K562 (cell line): ENCODE results near the gene RGL4. TPM values are rescaled to one million over a fixed set of nuclear protein-coding genes. Genes with fewer than 3 reads are reported as not detected.

Experiments used
- ATAC-seq: fragments of 200-7000 bp; cut with Tn5 transposase; 3 replicates; pipeline ENCODE4 v1.9.1; 2020; ENCODE audit warnings: moderate library complexity
- BruUV-seq: library from RNA; stranded (reverse); fragments of 400-500 nt; replicated peaks from 2 replicates; lab custom pipeline; 2021; lab: Mats Ljungman, UMichigan
- CTCF ChIA-PET: fragments of 300-600 bp; formaldehyde crosslinking; extraction: SDS; loops from one replicate; lab custom pipeline; 2021; ENCODE audit warnings: low intra/inter-chr PET ratio; lab: Yijun Ruan, JAX
- POLR2A ChIA-PET: fragments of 300-600, 350-650 bp; sonication (Branson Sonifier 250); formaldehyde crosslinking; extraction: SDS; loops from one replicate; lab custom pipeline; 2021; ENCODE audit warnings: antibody characterized with exemption, inconsistent platforms; lab: Yijun Ruan, JAX
- DNase-seq, 4 experiments: peaks; one replicate each; pipeline versions ENCODE4 v3.0.0 to v3.0.0-alpha.2; 2011 to 2018; ENCODE audit warnings: low spot score in 3 of 4, mixed read lengths in 3 of 4; ENCODE audit errors: extremely low read depth in 1 of 4
- FAIRE-seq: peaks from 2 replicates; lab custom pipeline; 2011; peaks lifted over from hg19 to GRCh38; lab: Jason Lieb, UNC
- H2AFZ ChIP-seq: 2 replicates; pipeline ENCODE4 v1.6.0; 2011; ENCODE audit warnings: low read depth, low read length, control low read depth, inconsistent platforms
- H3K27ac ChIP-seq: fragments of 200-600 bp; 3 replicates; pipeline ENCODE4 v1.8.0; 2011; ENCODE audit warnings: low read depth, mild to moderate bottlenecking, control low read depth, inconsistent platforms, low read length, moderate library complexity, mixed read lengths; ENCODE audit errors: extremely low read depth
- H3K27me3 ChIP-seq, 2 experiments: fragments of 300-600 bp in 1 of 2; 2 replicates in 1 of 2; 3 replicates in 1 of 2; pipeline versions ENCODE4 v1.6.0 to v1.8.0; 2011; ENCODE audit warnings: inconsistent platforms in 2 of 2, low read length in 2 of 2, mild to moderate bottlenecking in 1 of 2, mixed read lengths in 1 of 2, moderate library complexity in 1 of 2; ENCODE audit not compliant: control insufficient read depth in 2 of 2, insufficient read depth in 2 of 2
- H3K36me3 ChIP-seq: fragments of 300-600 bp; 3 replicates; pipeline ENCODE4 v1.8.0; 2011; ENCODE audit warnings: mild to moderate bottlenecking, low read length, inconsistent platforms; ENCODE audit not compliant: control insufficient read depth, insufficient read depth
- H3K4me1 ChIP-seq, 2 experiments: fragments of 200-600 bp in 1 of 2; replicated peaks in 1 of 2; 2 replicates in 1 of 2; 3 replicates in 1 of 2; pipeline versions ENCODE4 v1.5.1 to v1.8.0; 2011; ENCODE audit warnings: inconsistent platforms in 2 of 2, low read length in 2 of 2, mild to moderate bottlenecking in 1 of 2, mixed read lengths in 1 of 2, moderate library complexity in 1 of 2; ENCODE audit not compliant: control insufficient read depth in 2 of 2, insufficient read depth in 2 of 2
- H3K4me2 ChIP-seq: 2 replicates; pipeline ENCODE4 v1.6.1; 2011; ENCODE audit warnings: low read length, control low read depth, inconsistent platforms, mixed read lengths; ENCODE audit not compliant: insufficient read depth
- H3K4me3 ChIP-seq: fragments of 200-600 bp; sonication (generic), shearing (Covaris generic); 2 replicates; pipeline ENCODE4 v1.5.1; 2016; ENCODE audit warnings: control low read depth, inconsistent platforms
- H3K79me2 ChIP-seq: fragments of 200-600 bp; 3 replicates; pipeline ENCODE4 v1.8.0; 2011; ENCODE audit warnings: low read length, inconsistent platforms; ENCODE audit not compliant: control insufficient read depth, insufficient read depth
- H3K9ac ChIP-seq, 2 experiments: 2 replicates each; pipeline versions ENCODE4 v1.6.0 to v1.6.1; 2011; ENCODE audit warnings: low read depth in 2 of 2, low read length in 2 of 2, control low read depth in 1 of 2, inconsistent platforms in 1 of 2, mild to moderate bottlenecking in 1 of 2, mixed read lengths in 1 of 2; ENCODE audit not compliant: insufficient read depth in 1 of 2
- H3K9me1 ChIP-seq: one replicate; pipeline ENCODE4 v1.6.0; 2011; ENCODE audit warnings: inconsistent platforms, mild to moderate bottlenecking, low read length, moderate library complexity; ENCODE audit not compliant: control insufficient read depth, insufficient read depth
- H3K9me3 ChIP-seq: replicated peaks from 2 replicates; pipeline ENCODE4 v1.5.1; 2011; ENCODE audit warnings: low read depth, low read length, inconsistent platforms; ENCODE audit not compliant: control insufficient read depth, insufficient read depth
- H4K20me1 ChIP-seq: replicated peaks from 2 replicates; pipeline ENCODE4 v1.6.1; 2011; ENCODE audit warnings: low read length, inconsistent platforms, mixed read lengths; ENCODE audit not compliant: control insufficient read depth, insufficient read depth
- HNRNPL ChIP-seq: fragments of 200-400 bp; formaldehyde crosslinking; IDR thresholded peaks from 2 replicates; pipeline ENCODE4 v1.6.1; 2017; ENCODE audit warnings: low read depth, mild to moderate bottlenecking, low read length
- RBM39 ChIP-seq: fragments of 200-400 bp; formaldehyde crosslinking; optimal IDR thresholded peaks from 2 replicates; pipeline ENCODE3; 2018; ENCODE audit warnings: low read depth, low read length
- ZNF778 ChIP-seq: fragments of 450-650 bp; formaldehyde crosslinking; IDR thresholded peaks from 2 replicates; pipeline ENCODE4 v1.4.0; 2020; ENCODE audit warnings: mild to moderate bottlenecking, moderate library complexity
- WGBS: fragments of 100-300 bp; shearing (Covaris generic); methylation state at CpG from one replicate; pipeline ENCODE4 v1.1.6; 2016; ENCODE audit warnings: low coverage, mixed read lengths; ENCODE audit not compliant: insufficient coverage; ENCODE audit errors: missing lambda C conversion rate; 5-methylcytosine and 5-hydroxymethylcytosine counted together
- in situ Hi-C: fragments of 300-500 bp; cut with MboI; formaldehyde crosslinking; loops from 4 replicates; pipeline ENCODE4 v1.15.0; 2018; ENCODE audit warnings: inconsistent platforms, mixed read lengths
- intact Hi-C: fragments of 100-400 bp; cut with micrococcal nuclease; formaldehyde crosslinking; loops from 2 replicates; pipeline ENCODE4 v1.14.2; 2022
- polyA plus RNA-seq, 8 experiments: library from polyadenylated mRNA; depleted of rRNA in 4 of 8; stranded (reverse) in 5 of 8; unstranded in 3 of 8; fragments of >200 nt; fragmentation: Nextera tagmentation in 2 of 8; fragmentation: Illumina TruSeq in 1 of 8; extraction: Ambion mirVana in 2 of 8; extraction: Trizol in 1 of 8; gene quantifications; 2 replicates each; pipeline versions ENCODE4 v1.2.1 to v1.2.3, GENCODE V29; 2011 to 2014; ENCODE audit warnings: inconsistent platforms in 1 of 8, missing spikeins in 1 of 8
- total RNA-seq, 7 experiments: library from RNA; depleted of rRNA in 6 of 7; stranded (reverse); fragments of >200 nt in 6 of 7; fragmentation: Illumina TruSeq in 2 of 7; extraction: Trizol in 2 of 7; gene quantifications; 2 replicates each; pipeline versions ENCODE4 v1.2.1 to v1.2.3, GENCODE V29; 2011 to 2021; ENCODE audit warnings: low replicate concordance in 1 of 7
- TF ChIP-seq, protein P1 (sequence below): sonication (generic); formaldehyde crosslinking; IDR thresholded peaks from 2 replicates; pipeline ENCODE4 v1.5.0; 2020; ENCODE audit warnings: missing genetic modification reagents
- TF ChIP-seq, protein P2 (sequence below): sonication (generic); formaldehyde crosslinking; IDR thresholded peaks from 2 replicates; pipeline ENCODE4 v1.8.0; 2022; ENCODE audit warnings: mild to moderate bottlenecking, missing genetic modification reagents, borderline replicate concordance

Gene RGL4
- total and polyA plus RNA-seq, 9 of the 15 experiments (the other 6 are each of a cell fraction or from before 2014, with no cell fraction given): not detected

DNA sequence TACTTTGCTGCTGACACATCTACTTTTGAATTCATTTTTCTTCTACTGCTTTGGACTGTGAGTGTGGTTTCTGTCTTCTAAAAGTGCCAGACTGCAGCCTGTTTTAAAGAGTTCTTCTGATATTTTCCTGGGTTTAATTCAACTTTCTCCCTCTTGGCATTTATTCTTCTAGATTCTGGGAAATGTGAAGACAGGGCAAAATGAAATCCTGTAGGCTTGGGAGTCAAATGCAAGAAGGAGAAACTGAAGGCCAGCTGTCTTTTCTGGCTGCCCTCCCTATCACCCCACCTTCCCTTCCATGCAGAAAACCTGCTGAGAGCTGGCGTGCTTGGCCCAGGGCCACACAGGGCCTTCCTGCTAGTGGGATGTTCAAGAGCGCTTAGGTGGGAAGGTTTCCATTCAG, 52.5 kb downstream of the RGL4 start:
- POLR2A ChIA-PET: interaction anchor here (0.6 to 1.2 kb wide), 4 partner anchors 8 to 42 kb away, joined by 3 to 4 read pairs (median 4); partner anchors contain the start of gene ZNF70
- Histone ChIP-seq H4K20me1 (no peaks in the 10 kb centered on the region), H3K27me3 (no peaks in the 10 kb centered on the region), H3K79me2 (no peaks in the 10 kb centered on the region), H3K9ac (no peak overlapping the region), H3K4me2 (no peak overlapping the region), H3K4me1 (peaks cover 0 to 3% of the 10 kb centered on the region in 2 experiments; a peak in 1 of 5 replicates), H3K27ac (no peak overlapping the region)
- FAIRE-seq: no peak
- no peak for DNase-seq
- no peak for TF ChIP-seq HNRNPL
- no peak for TF ChIP-seq RBM39
- TF ChIP-seq, protein P1, sequence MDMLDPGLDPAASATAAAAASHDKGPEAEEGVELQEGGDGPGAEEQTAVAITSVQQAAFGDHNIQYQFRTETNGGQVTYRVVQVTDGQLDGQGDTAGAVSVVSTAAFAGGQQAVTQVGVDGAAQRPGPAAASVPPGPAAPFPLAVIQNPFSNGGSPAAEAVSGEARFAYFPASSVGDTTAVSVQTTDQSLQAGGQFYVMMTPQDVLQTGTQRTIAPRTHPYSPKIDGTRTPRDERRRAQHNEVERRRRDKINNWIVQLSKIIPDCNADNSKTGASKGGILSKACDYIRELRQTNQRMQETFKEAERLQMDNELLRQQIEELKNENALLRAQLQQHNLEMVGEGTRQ (CRISPR knock-in tag): no peak
- no peak for TF ChIP-seq ZNF778
- TF ChIP-seq, protein P2, sequence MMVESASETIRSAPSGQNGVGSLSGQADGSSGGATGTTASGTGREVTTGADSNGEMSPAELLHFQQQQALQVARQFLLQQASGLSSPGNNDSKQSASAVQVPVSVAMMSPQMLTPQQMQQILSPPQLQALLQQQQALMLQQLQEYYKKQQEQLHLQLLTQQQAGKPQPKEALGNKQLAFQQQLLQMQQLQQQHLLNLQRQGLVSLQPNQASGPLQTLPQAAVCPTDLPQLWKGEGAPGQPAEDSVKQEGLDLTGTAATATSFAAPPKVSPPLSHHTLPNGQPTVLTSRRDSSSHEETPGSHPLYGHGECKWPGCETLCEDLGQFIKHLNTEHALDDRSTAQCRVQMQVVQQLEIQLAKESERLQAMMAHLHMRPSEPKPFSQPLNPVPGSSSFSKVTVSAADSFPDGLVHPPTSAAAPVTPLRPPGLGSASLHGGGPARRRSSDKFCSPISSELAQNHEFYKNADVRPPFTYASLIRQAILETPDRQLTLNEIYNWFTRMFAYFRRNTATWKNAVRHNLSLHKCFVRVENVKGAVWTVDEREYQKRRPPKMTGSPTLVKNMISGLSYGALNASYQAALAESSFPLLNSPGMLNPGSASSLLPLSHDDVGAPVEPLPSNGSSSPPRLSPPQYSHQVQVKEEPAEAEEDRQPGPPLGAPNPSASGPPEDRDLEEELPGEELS (CRISPR knock-in tag): no peak
- TF ChIP-seq, all 486 proteins: peak for 0
- no peaks in the 10 kb centered on the region for H3K9me3 ChIP-seq
- no peaks in the 10 kb centered on the region for H3K9me1 ChIP-seq
- H2AFZ ChIP-seq: no peak overlapping the region
- 67% methylated on average over 1 of the region's 2 CpGs for WGBS
- H3K36me3 ChIP-seq: peaks cover 26% of the 10 kb centered on the region; the same call in 2 of the 3 replicates
- ATAC-seq: no peak
- no TSS peak for BruUV-seq
- no peak overlapping the region for H3K4me3 ChIP-seq
- CTCF ChIA-PET: interaction anchor here (0.6 kb wide), 1 partner anchor 1163 kb away, joined by 3 read pairs; no protein-coding TSS in a partner anchor
- in situ Hi-C loops: no loop called here
- intact Hi-C loops: no loop called here
